Loucy (cell line): ENCODE results near the gene GPER1.

Experiments used
- CTCF ChIP-seq: fragments of 200-600 bp; sonication (generic); conservative IDR thresholded peaks from 2 replicates; pipeline ENCODE4 v1.5.1; 2014; ENCODE audit warnings: mild to moderate bottlenecking, antibody characterized with exemption, low read length
- EZH2phosphoT487 ChIP-seq: fragments of 200-600 bp; IDR thresholded peaks from 2 replicates; pipeline ENCODE4 v1.6.1; 2018; ENCODE audit warnings: antibody characterized with exemption, mild to moderate bottlenecking, moderate library complexity, borderline replicate concordance

DNA sequence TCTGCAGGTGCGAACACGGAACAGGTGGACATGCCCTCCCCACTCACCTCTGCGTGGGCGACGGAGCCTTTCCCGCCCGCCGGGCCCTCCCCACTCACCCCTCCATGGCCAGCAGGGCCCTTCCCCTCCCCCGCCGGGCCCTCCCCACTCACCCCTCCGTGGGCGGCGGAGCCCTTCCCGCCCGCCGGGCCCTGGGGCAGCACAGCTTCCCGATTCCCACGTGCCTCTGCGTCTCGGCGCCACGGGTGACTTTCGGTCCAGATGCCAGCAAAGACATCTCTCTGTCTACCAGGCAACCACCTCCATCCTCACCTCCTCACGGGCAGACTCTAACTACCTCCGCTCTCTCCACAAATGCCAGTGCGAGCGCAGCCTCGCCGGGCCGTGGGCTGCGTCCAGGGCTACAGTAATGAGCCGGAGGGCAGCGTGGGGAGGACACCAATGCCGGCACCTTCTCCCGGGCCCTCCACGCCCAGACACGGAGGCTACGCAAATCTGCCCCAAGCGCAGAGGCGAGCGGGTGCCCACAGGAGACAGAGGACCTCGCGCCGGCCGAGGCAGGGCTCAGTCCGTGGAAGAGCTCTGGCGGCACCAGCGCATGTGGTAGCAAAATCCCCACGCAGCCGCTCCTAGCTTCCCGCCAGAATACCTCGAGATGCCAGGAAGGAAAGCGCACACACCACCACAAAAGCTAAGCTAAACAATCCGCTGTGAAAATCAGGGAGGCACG, 21.8 kb downstream of the GPER1 start:
- TF ChIP-seq CTCF = no peak
- TF ChIP-seq EZH2phosphoT487 = no peak
